ENCODE data around the gene CMIP. TPM values are rescaled to one million over a fixed set of nuclear protein-coding genes. Genes with fewer than 3 reads are reported as not detected.

Gene CMIP
- total and polyA plus RNA-seq, 10 of the 15 experiments (the other 5 are each of a cell fraction or from before 2014, with no cell fraction given), result 1.2 to 43.2 (median 4.4) TPM

- 22% methylated on average over 9 of the region's 10 CpGs for whole genome bisulfite sequencing (ENCODE audit: insufficient coverage, insufficient replicate concordance, low lambda C conversion rate, missing lambda C conversion rate)
- TF ChIP-seq CBX3 (IDR thresholded peaks at IDR 0.05; ENCODE audit: borderline replicate concordance, low read depth) (no peak), FOXM1 (IDR thresholded peaks at IDR 0.05; ENCODE audit: low read depth, low read length) (no peak), ZNF592 (IDR thresholded peaks at IDR 0.05) (no peak), POLR2AphosphoS5 (IDR thresholded peaks at IDR 0.05; ENCODE audit: low read length) (peak; percentile 56; the same call in 1 of the 2 replicates), SRF (IDR thresholded peaks at IDR 0.05; ENCODE audit: low read depth in 2 of 2, low read length in 2 of 2) (peak in 1 of 2 experiments; percentile 82; a peak in 2 of 4 replicates), REST (IDR thresholded peaks at IDR 0.05; ENCODE audit: low read depth, low read length) (no peak), USF2 (IDR thresholded peaks at IDR 0.05; ENCODE audit: borderline replicate concordance, low read depth, low read length) (no peak), ASH2L (IDR thresholded peaks at IDR 0.05; ENCODE audit: borderline replicate concordance, low read depth) (no peak), SMAD5 (IDR thresholded peaks at IDR 0.05; ENCODE audit: low read depth) (no peak), MXI1 (IDR thresholded peaks at IDR 0.05; ENCODE audit: low read depth, low read length) (peak; percentile 24; the same call in 1 of the 2 replicates), ATF2 (IDR thresholded peaks at IDR 0.05; ENCODE audit: low read length) (no peak), NBN (IDR thresholded peaks at IDR 0.05) (peak; percentile 22; the same call in 1 of the 2 replicates)
These were observed 272.0 kb downstream of the CMIP start for GRCh38 chr16:81716478-81717225.

More at GRCh38 chr16:81716478-81717225, 272.0 kb downstream of the CMIP start:
- no peaks in the 10 kb centered on the region for H4K20me1 ChIP-seq (ENCODE audit: control insufficient read depth, insufficient read depth)
- peak overlapping the region; percentile 75 for H3K27ac ChIP-seq (ENCODE audit: control insufficient read depth, insufficient read depth)
- ChIA-PET RAD21 (ENCODE audit: unreplicated experiment) (interaction anchor here (0.6 to 2.4 kb wide), 11 partner anchors 13 to 384 kb away, joined by 3 to 13 read pairs (median 4); no protein-coding TSS in a partner anchor), CTCF (interaction anchor here (0.6 to 3.5 kb wide), 8 partner anchors 8 to 512 kb away, joined by 3 to 13 read pairs (median 3); no protein-coding TSS in a partner anchor), POLR2A (interaction anchor here (0.7 to 1.0 kb wide), 4 partner anchors 24 to 335 kb away, joined by 3 to 5 read pairs (median 4); no protein-coding TSS in a partner anchor), SMC1A (ENCODE audit: uncharacterized antibody, unreplicated experiment) (interaction anchor here (0.9 to 2.9 kb wide), 8 partner anchors 13 to 236 kb away, joined by 3 to 11 read pairs (median 5); no protein-coding TSS in a partner anchor)
- FAIRE-seq, result peak; percentile 73
- no TSS peak for BruUV-seq (replicated peaks)
- H3K79me2 ChIP-seq (ENCODE audit: control insufficient read depth, insufficient read depth, low read length), result no peaks in the 10 kb centered on the region
- intact Hi-C loops (cut with micrococcal nuclease; ENCODE audit: unreplicated experiment), result loop anchor here (1.0 to 5.0 kb wide), 2 partner anchors 219 to 236 kb away; no protein-coding TSS in a partner anchor
- peak overlapping the region; percentile 47 for H3K4me3 ChIP-seq
- H2AFZ ChIP-seq (ENCODE audit: control insufficient read depth, low read depth, low read length), result peak overlapping the region; percentile 24
- H3K27me3 ChIP-seq (replicated peaks in 1 of 2; ENCODE audit: control insufficient read depth in 2 of 2, insufficient read depth in 2 of 2, low read length in 1 of 2), result no peaks in the 10 kb centered on the region
- DNase-seq (ENCODE audit: low read depth, low spot score), result peak; percentile 82
- peak overlapping the region; percentile 54 for H3K9ac ChIP-seq (ENCODE audit: control insufficient read depth, insufficient read depth, low read length)
- H3K4me1 ChIP-seq (ENCODE audit: control insufficient read depth, insufficient read depth, low read length), result peaks cover 34% of the 10 kb centered on the region
- in situ Hi-C loops (cut with MboI), result no loop called here
- no peaks in the 10 kb centered on the region for H3K36me3 ChIP-seq (ENCODE audit: control insufficient read depth in 2 of 2, insufficient read depth in 2 of 2, low read length in 1 of 2)
- H3K4me2 ChIP-seq (ENCODE audit: control insufficient read depth, insufficient read depth), result peak overlapping the region; percentile 53
- ATAC-seq, result peak; percentile 88
- peaks cover 7% of the 10 kb centered on the region; the same call in 2 of the 3 replicates for H3K9me3 ChIP-seq (replicated peaks; ENCODE audit: control insufficient read depth, insufficient read depth, low read length)

All from GM12878 (cell line).